Body of pancreas (tissue), 4 donors: ENCODE data around the gene PEPD.

Source experiments
- CTCF ChIP-seq, 7 experiments: fragments of 450-650 bp in 4 of 7; fragments of 200-600 bp in 3 of 7; sonication (generic) in 3 of 7; IDR thresholded peaks; one replicate each; pipeline ENCODE4 v1.5.1; 2016 to 2019; ENCODE audit warnings: antibody characterized with exemption in 7 of 7
- POLR2A ChIP-seq, 3 donors: fragments of 450-650 bp; IDR thresholded peaks; one replicate each; pipeline ENCODE4 v1.6.1; 2016; ENCODE audit warnings: antibody characterized with exemption in 3 of 3, mild to moderate bottlenecking in 2 of 3

GRCh38 chr19:33468361-33469170 is 53.0 kb downstream of the PEPD start:
- TF ChIP-seq CTCF (IDR thresholded peaks at IDR 0.05) (no peak), POLR2A (IDR thresholded peaks at IDR 0.05) (no peak)
